Measurements from ENCODE around the gene SNCB. TPM values are rescaled to one million over a fixed set of nuclear protein-coding genes. Genes with fewer than 3 reads are reported as not detected.
A peak's percentile ranks its signal among the peaks of the same experiment; 100 is the strongest.

The SNCB gene
- total RNA-seq, 1 experiment from 2014 or later = not detected

DNA sequence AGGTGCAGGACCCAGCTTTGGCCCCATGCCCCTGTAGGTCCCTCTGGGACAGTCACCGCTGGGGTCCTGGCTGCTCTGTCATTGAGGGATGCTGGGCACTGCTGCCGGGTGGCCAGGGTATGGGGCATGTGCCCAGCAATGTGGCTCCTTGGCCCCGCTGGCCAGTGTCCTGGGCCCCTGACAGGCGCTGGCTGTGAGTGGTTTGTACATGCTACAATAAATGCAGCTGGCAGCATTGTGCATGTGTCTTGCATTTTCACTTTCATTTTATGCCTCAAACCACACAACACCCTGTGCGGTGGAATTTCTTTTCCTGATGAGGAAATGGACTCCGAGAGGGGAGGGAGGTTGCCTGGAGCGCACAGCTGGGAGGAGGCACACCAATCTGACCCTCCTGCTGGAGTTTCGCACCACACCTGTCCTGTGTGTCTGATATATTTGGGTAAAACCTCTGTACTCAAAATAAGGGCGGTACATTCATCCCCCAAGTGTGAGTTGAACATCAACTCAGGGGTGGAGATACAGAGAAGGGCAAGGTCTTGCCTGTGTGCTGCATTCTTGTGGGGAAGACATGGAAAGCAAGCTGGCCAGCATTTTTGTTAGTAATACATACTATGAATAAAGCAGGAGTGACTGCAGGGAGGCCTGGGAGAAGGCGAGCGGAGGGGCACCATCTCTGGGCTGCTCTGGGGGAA lies 28.6 kb upstream of the SNCB start (continued):
- TF ChIP-seq SIN3A (IDR thresholded peaks at IDR 0.05; ENCODE audit: low read depth) = no peak
- no peak for TF ChIP-seq SRF (IDR thresholded peaks at IDR 0.05; ENCODE audit: low read depth)

DNA sequence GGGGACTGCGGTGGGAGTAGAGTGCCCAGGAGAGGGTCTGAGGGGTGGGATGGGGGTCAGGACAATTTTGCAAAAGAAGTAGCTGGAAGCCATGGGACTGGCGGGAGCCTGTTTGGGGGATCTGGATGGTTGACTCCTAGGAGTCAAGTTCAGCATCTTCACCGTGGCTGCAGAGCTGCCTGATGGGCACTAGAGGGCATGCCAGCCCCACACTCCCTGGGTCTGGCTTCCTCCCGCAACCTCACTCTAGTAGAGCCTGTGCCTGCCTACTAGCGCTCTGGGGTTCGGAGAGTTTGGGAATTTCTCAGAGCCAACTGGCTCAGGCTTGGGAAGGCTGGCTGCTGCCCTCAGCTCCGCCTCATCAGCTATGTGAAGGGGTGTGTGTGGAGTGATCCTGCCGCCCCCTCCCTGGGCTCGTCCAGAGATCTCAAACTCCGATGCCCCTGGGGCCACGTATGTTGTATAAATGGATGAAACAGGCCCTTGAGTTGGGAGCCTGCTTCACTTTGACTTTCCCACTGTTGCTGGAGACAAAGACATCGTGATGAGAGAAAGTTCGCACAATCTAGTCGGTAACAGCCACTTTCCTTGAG lies 27.8 kb upstream of the SNCB start:
- Histone ChIP-seq H3K9me3 (ENCODE audit: control insufficient read depth in 1 of 2, insufficient read depth in 1 of 2, low read depth in 1 of 2, low read length in 2 of 2) (no peaks in the 10 kb centered on the region), H2AFZ (ENCODE audit: low read depth, low read length, poor library complexity, severe bottlenecking) (no peak overlapping the region), H3K79me2 (ENCODE audit: insufficient read depth, low read length) (no peaks in the 10 kb centered on the region), H3K4me1 (ENCODE audit: control insufficient read depth in 1 of 2, insufficient read depth in 2 of 2, low read length in 2 of 2) (peaks cover 5 to 8% of the 10 kb centered on the region in 2 experiments; a peak in 2 of 4 replicates), H3K9ac (ENCODE audit: low read length) (no peak overlapping the region), H3K4me3 (replicated peaks in 1 of 2; ENCODE audit: low read depth in 1 of 2, low read length in 2 of 2) (no peak overlapping the region), H3K27ac (ENCODE audit: low read depth, low read length) (no peak overlapping the region), H3K4me2 (ENCODE audit: low read length) (no peak overlapping the region), H3K36me3 (ENCODE audit: control insufficient read depth in 1 of 2, insufficient read depth in 2 of 2, low read length in 2 of 2) (no peaks in the 10 kb centered on the region; a peak in 1 of 4 replicates), H4K20me1 (ENCODE audit: insufficient read depth) (no peaks in the 10 kb centered on the region), H3K9me2 (ENCODE audit: insufficient read depth) (no peaks in the 10 kb centered on the region), H3K27me3 (ENCODE audit: insufficient read depth, low read length) (no peaks in the 10 kb centered on the region)
- ATAC-seq (peak; percentile 78), DNase-seq (ENCODE audit: low read depth, low spot score) (peak; percentile 34)
- intact Hi-C loops (cut with micrococcal nuclease) = loop anchor here (10.0 kb wide), 1 partner anchor 647 kb away; the partner anchor contains the start of genes PRELID1 and RAB24
- BruUV-seq (replicated peaks) = TSS peak; percentile 60
- ChIA-PET CTCF (interaction anchor here (0.6 to 3.2 kb wide), 6 partner anchors 8 to 455 kb away, joined by 3 to 16 read pairs (median 4); partner anchors contain the start of gene FGFR4), POLR2A (no interaction called here), RAD21 (ENCODE audit: low non-redundant PET in 1 of 2, low total read pairs in 2 of 2, uncharacterized antibody in 2 of 2, unreplicated experiment in 2 of 2) (no interaction called here)
- TF ChIP-seq RAD21 (IDR thresholded peaks at IDR 0.05; ENCODE audit: low read depth) (peak; percentile 83), EZH2phosphoT487 (IDR thresholded peaks at IDR 0.05; ENCODE audit: borderline replicate concordance) (no peak), CBX3 (IDR thresholded peaks at IDR 0.05; ENCODE audit: low read depth) (no peak)
- TF ChIP-seq, protein P1, sequence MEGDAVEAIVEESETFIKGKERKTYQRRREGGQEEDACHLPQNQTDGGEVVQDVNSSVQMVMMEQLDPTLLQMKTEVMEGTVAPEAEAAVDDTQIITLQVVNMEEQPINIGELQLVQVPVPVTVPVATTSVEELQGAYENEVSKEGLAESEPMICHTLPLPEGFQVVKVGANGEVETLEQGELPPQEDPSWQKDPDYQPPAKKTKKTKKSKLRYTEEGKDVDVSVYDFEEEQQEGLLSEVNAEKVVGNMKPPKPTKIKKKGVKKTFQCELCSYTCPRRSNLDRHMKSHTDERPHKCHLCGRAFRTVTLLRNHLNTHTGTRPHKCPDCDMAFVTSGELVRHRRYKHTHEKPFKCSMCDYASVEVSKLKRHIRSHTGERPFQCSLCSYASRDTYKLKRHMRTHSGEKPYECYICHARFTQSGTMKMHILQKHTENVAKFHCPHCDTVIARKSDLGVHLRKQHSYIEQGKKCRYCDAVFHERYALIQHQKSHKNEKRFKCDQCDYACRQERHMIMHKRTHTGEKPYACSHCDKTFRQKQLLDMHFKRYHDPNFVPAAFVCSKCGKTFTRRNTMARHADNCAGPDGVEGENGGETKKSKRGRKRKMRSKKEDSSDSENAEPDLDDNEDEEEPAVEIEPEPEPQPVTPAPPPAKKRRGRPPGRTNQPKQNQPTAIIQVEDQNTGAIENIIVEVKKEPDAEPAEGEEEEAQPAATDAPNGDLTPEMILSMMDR (IDR thresholded peaks at IDR 0.05 in 2 of 3, conservative IDR thresholded peaks at IDR 0.05 in 1 of 3; ENCODE audit: borderline replicate concordance in 1 of 3, insufficient read depth in 1 of 3, low read depth in 2 of 3, low read length in 2 of 3) = peak; percentile 65 to 90 (median 89); a peak in 5 of 6 replicates

Data from HCT116 (cell line).